HG03521 (cell line): ENCODE measurements around the gene TAS2R42.

Source experiments
- ATAC-seq: cut with Tn5 transposase; IDR thresholded peaks from one replicate; pipeline ENCODE4 v1.9.1; 2021; ENCODE audit warnings: mild to moderate bottlenecking, moderate library complexity; ENCODE audit not compliant: unreplicated experiment

TAS2R42 gene

GRCh38 chr12:11186837-11187236 lies at the start of gene TAS2R42:
TSS of gene TAS2R42 (minus strand) at chr12:11186937. CDS start at chr12:11186937, 0 bp downstream.
- no peak for ATAC-seq

- no peak for ATAC-seq
Measured at GRCh38 chr12:11233532-11233931, 46.8 kb upstream of the TAS2R42 start.

DNA sequence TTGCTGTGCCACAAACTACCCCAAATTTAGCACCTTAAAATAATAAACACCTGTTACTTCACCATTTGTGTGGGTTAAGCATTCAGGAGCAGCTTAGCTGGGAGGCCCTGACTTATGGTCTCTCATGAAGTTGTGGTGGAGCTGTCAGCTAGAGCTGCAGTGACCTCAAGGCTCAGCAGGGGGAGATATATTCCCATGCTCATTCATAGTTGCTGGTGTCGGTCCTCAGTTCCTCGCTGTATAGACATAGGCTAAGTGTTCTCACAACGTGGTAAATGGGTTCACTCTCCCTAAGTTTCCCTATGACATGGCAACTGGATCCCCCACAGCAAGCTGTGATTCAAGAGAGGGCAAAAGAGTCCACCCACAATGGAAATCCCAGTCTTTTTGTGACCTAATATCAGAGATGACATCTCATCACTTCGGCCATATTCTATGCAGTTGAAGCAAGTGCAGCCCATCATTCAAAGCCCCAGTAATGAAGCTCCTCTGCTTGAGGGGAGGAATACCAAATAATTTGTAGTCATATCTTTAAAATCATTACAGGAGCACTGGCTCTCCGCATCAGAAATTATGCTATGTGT lies 41.7 kb upstream of the TAS2R42 start:
- no peak for ATAC-seq

DNA sequence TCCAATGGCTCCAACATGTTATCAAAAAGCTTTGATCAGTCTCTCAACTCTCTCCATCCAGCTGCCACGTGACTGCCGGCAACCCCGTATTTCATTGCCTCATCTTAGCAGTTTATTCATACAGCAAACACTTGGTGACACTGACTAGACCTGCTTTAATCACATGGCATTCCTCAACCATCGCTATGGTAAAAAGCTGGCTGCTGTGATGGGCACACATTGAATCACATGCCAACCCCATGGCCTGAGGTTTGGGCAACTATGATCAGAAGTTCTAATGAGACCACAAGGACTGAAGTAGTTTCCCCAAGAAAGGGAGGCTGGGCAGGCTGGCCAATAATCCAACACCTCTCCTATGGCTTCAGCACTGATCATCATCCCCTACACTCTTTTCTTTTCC lies 40.6 kb upstream of the TAS2R42 start:
- no peak for ATAC-seq

DNA sequence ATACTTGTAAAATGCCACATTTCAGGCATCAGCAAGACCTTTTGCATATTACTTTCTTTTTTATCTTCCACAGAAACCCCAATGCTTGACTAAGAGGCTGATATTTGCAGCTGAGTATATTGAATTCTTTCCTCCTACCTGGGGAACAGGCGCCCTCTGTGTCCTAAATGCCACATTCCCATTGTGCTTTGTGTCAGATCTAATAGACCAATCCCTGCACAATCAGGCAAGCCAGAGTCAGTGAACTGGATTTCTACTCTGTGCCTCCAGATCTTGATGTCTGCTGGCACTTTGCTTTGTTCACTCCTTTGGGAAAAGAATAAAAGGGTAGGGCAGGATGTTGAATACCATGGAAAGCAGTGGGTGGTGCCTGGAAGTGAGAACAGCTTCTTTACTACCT lies 22.4 kb upstream of the TAS2R42 start:
- ATAC-seq, result no peak

GRCh38 chr12:11204173-11204572 lies 17.4 kb upstream of the TAS2R42 start:
- no peak for ATAC-seq

- ATAC-seq, result no peak
Measured at GRCh38 chr12:11202811-11203210, 16.1 kb upstream of the TAS2R42 start.

DNA sequence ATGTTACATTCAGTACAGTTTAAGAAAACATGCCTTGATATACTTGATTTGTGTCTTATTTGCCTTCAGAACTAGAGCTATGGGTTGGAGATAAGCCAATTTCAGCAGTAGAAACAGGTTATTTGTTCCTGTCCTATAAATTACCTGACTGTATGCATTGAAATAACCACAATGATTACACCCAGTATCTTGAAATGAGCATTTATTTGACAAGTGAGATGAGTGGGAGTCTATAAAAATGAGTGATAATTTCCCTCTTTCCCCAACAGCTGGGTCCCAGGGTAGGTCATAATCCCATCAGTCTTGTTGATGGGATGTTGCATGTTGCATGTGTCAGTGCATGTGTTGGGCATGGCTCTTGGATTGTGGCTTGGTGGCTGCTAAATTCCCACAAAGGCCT lies 3.7 kb downstream of the TAS2R42 start:
- ATAC-seq, result no peak

GRCh38 chr12:11182529-11182928 lies 4.2 kb downstream of the TAS2R42 start:
- no peak for ATAC-seq

- no peak for ATAC-seq
Measured at GRCh38 chr12:11178250-11178649, 8.5 kb downstream of the TAS2R42 start.

DNA sequence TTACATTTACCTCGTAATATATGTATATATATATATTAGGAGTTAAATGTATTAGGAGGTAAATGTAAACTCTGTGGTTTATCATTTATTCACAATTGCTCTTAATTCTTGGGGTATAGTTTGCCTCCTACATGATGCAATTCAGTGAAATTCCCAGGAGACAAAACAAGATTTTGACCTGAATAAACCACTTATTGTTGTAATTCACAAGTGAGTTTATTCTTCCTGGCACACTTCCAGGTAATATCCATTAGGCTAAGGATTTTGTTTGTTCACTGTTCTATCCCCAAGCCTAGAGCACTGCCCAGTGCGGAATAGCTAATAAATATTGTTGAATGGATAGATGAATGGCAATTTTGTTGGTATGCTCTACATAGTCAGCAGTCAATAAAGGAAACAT lies 12.7 kb downstream of the TAS2R42 start:
- ATAC-seq, result no peak

GRCh38 chr12:11171969-11172675 lies 14.6 kb downstream of the TAS2R42 start:
- ATAC-seq, result no peak

- peak; percentile 92 for ATAC-seq
Measured at GRCh38 chr12:11171145-11171968, 15.4 kb downstream of the TAS2R42 start, which contains the start of gene SMIM10L1. TSS of gene SMIM10L1 (plus strand) at chr12:11171194. CDS start at chr12:11171357, 163 bp downstream.

DNA sequence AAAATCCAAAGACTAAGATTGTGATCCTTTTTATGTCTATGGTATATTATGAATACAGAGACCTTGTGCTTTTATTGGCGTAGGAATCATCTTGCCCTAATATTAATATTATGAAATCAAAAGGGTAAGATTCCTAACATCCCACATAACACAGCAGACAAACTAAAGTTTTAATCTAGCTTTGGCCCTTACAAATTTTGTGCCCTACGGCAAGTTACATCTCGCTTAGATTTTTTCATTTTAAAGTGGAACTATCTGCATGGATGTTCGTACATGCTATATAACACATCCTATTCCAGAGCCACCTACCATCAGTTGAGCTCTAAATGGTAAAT lies 16.0 kb downstream of the TAS2R42 start:
- no peak for ATAC-seq

DNA sequence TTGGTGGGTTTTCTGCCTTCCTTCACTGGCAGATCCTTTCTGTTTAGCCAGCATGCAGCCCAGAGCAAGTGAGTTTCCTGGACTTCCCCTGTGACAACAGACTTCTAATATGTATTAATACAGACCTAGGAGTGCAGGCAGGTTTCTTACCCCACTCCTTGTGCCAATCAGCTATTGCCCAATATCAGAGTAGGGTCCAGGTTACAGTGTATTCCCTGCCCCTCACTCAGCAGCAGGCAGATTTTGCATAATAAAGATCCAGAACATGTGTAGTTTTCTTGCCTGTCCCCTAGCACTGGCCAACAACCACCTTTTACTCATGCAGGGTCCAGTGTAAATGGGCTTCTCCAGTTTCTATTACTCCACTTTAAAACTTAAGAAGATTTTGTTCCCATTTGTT lies 20.4 kb downstream of the TAS2R42 start:
- ATAC-seq, result no peak

DNA sequence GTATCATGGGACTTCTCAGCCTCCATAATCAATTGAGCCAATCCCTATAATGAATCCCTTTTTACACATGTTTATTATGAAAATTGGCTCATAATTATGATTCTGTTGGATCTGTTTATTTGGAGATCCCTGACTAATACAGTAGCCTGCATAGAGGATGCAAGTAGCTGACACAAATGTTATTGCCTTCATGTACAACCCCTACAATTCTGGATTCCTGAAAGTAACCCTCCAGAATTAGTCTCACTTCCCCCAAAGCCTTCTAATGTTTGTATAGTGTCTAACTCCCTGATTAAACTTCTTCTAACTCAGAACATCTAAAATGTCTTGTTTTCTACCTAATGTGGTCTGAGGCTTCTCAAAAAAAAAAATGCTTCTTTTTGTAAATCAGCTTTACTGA lies 22.4 kb downstream of the TAS2R42 start:
- ATAC-seq, result no peak

DNA sequence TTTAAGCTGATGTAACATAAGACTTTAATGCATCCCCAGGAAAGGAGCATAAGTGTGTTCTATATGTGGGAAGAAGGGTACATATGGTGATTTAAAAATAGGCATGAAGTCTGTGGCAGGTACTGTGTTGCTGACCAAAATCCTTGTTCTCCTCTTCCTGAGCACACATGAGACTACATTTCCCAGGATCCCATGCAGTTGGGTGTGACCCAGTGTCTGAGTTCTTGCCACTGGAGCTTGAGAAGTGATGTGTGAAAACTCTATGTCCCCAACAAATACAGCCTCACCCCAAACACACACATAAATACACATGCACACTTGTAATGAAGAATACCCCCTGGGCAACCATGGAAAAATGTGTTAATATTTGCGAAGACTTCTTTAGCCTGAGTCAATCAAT lies 24.2 kb downstream of the TAS2R42 start:
- no peak for ATAC-seq

DNA sequence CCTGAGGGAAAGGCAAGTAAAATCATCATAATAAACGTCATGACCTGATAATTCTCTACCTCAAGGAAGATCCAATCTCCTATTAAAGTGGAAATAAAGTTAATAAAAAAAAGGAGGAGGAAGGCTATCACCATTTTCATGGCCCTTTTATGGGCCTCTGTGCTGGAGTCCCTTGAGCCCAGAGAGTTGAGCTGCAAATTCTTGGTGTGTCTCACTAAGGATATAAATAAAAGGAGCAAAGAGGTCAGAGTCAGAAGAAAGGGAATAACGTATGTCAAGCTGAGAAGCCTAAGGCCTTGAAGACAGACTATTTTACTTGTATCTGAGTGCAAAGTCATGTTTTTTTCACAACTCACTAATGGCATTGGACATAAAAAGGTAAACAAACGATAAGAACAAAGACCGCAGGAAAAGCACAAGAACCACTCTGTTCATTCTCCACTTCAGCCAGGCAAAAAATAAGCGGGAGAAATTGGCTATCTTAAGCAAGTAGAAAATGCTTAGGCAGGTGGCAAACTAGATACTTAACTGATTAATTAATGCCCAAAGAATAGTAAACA lies 27.8 kb downstream of the TAS2R42 start:
- ATAC-seq, result no peak

GRCh38 chr12:11154400-11154925 lies 32.3 kb downstream of the TAS2R42 start:
- ATAC-seq, result no peak

DNA sequence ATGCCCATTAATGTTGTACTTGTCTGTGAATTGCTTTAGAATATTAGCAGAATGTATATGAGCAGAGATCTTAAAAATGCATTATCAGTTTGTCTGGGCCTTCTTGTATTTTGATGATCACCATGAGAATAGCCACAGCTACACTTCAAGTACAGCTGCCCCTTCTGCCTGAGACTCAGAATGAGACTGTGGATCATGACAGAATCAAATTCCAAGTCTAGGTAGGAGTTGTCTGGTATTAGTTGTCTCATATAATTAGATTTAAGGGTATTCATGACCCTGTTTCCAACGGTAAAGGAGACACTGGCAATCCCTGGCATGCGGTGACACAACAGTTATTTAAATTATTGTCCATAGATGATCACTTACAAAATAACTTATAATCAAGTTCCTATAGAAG lies 34.0 kb downstream of the TAS2R42 start:
- no peak for ATAC-seq

DNA sequence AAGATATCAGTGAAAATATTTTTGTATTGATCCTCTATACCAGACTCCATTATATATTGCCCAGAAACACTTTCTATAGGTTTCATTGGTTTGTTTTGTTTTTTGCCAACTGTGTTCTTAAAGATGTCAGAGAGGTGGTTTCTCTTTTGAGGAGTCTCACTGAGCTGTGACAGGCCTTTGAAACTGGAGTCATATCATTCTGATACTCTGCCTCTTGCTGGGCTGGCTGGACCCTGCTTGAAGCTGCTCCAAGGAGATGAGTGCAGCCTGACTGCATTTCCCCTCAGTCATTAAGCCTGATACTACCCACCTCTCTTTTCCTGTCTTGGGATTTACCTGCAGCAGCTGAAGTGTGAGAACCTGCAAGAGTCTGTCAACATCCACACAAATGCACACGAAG lies 35.9 kb downstream of the TAS2R42 start:
- ATAC-seq, result no peak
